Measurements from ENCODE around the gene CTSS.
"Not testable (repeated sequence)": the region's sequence is repeated elsewhere in the genome, so short reads cannot be mapped to it uniquely, and the experiment has no call there.

The CTSS gene

GRCh38 chr1:150765296-150765976 is at the start of gene CTSS:
CTSS (minus strand) TSS chr1:150765778; CDS start chr1:150764763, 1,015 bp downstream.
- DNase-seq = no peak

DNA sequence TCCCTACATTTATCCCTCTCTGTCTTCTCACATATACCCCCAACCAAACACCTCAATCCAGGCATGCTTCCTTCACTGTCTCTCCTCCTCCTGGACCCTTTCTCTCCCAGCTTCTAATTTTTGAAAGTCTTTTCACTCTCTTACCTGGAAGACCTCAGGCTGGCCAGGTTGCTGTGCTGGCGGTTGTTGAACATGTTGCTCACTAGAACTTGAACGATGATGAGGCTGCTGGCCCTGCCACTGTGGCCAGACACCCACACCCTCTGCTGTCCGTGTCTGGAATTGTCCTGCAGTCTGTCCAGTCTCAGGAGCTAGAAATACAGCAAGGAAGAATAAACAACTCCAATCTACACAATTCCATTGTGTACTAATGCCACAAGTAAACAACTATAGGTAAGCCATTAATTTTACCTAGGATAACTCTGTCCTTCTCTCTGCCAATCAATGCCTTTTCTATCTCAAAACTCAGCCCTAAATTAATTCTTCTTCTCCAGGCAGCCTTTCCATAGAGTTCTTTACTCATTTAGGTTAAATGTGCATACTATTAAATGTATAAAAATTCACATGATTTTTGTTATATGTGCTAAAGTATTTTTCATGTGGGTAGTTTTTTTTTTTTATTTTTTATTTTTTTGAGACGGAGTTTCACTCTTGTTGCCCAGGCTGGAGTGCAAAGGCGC is 47.6 kb upstream of the CTSS start:
- peak; percentile 72 for DNase-seq

- no peak for DNase-seq
Measured at GRCh38 chr1:150810958-150811659, 45.5 kb upstream of the CTSS start.

DNA sequence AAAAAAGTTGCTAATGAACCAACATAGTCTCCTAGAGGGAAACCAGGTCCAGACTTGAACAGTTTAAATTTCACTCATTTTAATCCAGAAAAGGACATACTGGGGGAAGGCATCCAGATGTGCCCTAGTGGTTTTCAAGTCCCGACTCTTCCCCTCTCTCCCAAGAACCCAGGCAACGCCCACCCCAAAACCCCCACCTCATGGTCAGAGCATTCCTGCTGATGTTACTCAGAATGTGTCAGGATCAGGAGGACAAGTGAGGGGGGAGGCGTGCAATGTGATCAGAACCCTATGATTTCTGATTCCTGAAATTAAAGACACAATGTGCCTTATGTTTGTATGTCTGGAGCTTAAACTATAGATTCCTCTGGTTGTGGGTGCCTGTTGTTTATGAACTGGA is 44.1 kb upstream of the CTSS start:
- DNase-seq = no peak

DNA sequence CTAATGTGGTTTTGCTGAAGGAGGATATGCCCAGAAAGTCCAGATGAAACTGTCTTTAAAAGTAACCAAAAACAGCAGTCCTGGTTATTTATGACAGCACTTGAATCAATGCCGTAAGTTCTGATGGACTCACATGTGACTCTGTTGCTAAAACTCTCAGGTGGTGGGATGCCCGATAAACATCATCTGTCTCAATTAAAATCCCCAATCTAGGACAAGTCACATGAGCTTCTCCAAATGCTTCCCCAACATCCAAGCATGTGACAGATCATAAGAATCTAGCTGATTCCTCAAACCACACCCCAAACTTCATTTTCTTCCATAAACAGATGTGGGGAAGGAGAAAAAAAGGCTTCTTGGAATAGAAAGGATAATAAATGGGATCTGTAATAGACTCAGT is 43.3 kb upstream of the CTSS start:
- DNase-seq = no peak

- DNase-seq = no peak
Measured at GRCh38 chr1:150808121-150808520, 42.5 kb upstream of the CTSS start, which contains the start of gene CTSK. CTSK (minus strand) TSS chr1:150808260; CDS start chr1:150806805, 1,455 bp downstream.

- DNase-seq = no peak
Measured at GRCh38 chr1:150807249-150808023, 41.9 kb upstream of the CTSS start.

DNA sequence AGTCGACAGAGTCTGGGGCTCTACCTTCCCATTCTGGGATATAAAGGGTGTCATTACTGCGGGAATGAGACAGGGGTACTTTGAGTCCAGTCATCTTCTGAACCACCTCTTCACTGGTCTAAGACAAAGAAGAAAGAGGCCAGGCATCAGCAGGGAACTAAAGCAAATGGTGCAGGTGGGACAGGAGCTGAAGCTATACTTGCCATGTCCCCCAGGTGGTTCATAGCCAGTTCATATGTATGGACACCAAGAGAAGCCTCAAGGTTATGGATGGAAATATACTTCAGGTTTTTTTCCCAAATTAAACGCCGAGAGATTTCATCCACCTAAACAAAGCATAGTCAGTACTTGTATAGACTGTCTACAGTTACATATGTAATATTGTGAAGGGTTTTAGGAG is 40.3 kb upstream of the CTSS start:
- no peak for DNase-seq

DNA sequence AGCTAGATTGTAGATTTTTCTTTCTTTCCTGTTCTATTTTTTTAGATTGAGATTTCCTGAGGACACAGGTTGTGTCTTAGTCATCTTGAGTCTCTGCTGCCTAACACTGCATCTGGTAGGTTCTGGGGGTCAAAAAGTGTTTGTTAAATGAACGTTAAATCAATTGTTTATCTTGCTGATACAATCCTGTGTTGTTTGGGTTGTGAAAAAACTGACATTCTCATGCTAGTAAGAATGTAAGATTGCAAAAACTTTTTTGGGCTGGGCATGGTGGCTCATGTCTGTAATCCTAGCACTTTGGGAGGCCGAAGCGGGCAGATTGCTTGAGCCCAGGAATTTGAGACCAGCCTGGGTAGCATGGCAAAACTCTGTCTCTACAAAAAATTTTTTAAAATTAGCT is 39.1 kb upstream of the CTSS start:
- no peak for DNase-seq

DNA sequence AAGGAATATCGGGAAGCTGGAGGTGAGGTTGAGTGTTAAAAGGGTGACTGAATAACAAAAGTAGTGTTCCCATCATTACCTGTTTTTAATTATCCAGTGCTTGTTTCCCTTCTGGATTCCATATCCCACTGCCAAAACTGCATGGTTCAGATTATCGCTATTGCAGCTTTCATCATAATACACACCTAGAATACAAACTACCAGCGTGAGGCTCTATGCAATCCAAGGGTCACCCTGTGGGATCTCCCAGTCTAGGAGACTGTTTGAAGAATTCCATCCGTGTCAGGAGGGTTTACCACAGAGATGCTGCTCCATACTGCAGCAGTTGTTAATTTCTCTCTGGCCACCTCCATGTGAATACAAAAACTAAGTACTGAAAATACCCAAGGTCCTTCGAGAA is 33.5 kb upstream of the CTSS start:
- no peak for DNase-seq

- DNase-seq = no peak
Measured at GRCh38 chr1:150798525-150798924, 32.9 kb upstream of the CTSS start.

DNA sequence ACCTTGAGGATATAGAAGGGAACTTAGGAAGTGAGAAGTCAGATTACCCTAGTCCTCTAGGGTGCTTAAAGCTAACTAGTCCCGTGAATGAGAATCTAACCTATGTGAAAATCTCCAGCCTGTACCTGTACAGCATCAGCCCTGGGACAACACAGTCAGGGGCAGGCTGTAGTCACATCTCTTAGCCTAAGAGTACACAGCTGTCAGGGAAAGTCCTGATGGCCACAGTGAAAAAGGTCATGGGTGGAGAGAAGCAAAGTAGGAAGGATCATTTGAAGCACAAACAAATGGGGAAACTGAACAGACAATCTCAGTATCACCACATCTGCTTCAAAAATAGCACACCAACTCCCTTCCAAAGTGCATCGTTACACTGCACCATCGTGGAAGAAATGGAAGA is 30.8 kb upstream of the CTSS start:
- DNase-seq = no peak

- DNase-seq = not testable (repeated sequence)
Measured at GRCh38 chr1:150793778-150794177, 28.2 kb upstream of the CTSS start.

- no peak for DNase-seq
Measured at GRCh38 chr1:150793221-150793620, 27.6 kb upstream of the CTSS start.

GRCh38 chr1:150791585-150791984 is 26.0 kb upstream of the CTSS start:
- DNase-seq = no peak

DNA sequence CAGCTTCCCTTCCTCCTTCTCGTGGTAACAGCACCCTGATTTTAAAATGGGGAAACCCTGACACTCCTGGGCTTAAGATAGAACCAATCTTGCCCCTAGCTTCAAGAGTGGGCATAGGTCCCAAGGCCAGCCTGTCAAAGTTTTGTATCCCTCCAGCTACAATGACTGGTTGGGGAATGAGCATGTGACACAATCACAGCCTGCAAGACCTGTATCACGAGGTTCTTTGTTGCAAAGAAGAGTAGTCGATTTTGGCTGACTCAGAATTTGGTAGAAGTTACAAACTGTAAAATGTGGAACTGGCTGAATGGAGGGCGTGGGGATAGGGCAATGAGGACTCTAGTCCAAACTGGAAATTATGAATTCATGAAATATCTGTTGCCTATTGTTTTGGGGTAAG is 23.8 kb upstream of the CTSS start:
- DNase-seq = no peak

DNA sequence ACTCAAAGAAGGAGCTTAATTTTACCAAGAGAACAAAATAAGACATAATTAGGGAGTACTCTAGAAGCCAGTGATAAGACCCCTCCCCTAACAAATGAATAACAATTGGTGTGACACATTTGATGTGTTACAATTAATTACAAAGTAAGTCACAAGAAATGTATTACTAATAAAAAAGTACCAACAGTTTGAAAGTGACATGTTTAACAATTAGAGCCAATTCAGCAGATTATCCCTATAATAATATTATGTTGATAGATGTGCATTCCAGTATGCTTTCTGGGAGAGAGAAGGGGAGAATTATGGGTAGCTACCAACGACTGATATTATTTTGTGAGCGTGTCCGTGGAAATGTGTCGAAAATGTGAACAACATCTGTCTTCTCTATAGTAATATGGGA is 23.4 kb upstream of the CTSS start:
- no peak for DNase-seq

DNA sequence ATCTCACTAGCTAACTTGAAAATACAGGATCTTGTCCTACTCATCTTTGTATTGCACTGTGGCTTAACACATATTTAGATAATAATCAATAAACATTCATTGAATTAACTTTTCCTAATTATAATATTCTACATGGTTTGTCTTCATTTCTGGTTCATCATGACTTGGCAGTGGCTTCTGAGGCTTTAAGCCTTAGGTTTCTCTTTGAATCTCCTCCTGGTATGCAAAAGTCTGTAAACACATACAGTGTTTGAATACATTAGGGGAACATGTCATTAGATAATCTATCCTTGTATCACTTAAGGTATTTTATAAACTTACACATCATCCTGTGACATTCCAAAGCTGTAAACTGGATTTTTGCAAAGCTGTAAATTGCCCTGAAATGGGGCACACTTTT is 21.9 kb upstream of the CTSS start:
- DNase-seq = no peak

DNA sequence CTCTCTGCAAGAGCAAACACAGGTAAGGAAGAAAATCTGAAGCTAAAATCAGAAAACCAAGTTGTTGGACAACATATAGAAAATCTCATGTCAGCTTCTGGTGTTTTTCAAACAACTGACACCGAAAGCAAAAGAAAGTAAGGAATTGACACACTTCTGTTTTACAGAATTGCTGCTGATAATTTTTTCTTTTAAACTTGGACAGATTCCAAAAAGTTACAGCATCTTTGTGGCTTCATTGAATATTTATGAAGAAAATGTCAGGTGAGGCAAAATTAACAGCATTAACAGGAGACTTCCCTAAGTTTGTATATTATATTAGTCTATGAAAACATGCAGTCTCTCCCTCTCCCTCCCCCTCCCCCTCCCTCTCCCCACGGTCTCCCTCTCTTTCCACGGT is 14.9 kb upstream of the CTSS start:
- DNase-seq = no peak

DNA sequence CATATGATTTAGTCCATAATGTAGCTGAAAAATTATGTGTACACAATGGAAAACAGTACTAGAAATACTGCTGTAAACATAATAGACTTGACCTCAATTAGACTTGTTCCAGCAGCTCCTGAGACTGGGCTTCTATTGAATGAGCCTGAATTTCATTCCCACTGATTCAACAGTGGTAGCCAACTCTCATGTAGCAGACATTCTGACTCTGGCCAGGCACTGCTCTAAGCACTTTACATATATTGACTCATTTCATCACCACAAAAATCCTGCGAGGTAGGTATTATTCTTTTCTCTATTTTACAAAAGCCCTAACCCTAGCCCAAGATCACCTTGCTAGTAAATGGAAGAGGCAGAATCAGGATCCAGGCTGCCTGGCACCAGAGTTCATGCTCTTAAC is 12.8 kb upstream of the CTSS start:
- no peak for DNase-seq

DNA sequence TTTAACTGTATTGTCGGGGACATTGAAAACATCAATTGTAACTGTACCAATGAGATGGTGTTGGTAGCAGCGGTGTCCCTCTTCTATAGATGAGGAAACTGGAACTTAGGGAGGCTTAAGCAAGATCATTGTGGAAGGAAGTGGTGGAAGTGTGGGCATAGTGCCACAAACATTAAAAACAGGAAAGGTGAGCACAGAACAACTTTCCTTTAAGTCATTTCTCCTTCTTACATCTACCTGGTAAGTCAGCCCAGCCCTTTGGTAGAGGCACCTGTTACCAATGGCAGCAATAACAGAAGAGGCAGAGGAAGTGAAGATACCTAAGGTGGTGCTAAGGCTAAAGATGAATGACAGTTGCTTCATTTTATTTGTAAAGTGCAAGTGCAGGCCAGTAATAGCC is 12.0 kb upstream of the CTSS start:
- DNase-seq = no peak

DNA sequence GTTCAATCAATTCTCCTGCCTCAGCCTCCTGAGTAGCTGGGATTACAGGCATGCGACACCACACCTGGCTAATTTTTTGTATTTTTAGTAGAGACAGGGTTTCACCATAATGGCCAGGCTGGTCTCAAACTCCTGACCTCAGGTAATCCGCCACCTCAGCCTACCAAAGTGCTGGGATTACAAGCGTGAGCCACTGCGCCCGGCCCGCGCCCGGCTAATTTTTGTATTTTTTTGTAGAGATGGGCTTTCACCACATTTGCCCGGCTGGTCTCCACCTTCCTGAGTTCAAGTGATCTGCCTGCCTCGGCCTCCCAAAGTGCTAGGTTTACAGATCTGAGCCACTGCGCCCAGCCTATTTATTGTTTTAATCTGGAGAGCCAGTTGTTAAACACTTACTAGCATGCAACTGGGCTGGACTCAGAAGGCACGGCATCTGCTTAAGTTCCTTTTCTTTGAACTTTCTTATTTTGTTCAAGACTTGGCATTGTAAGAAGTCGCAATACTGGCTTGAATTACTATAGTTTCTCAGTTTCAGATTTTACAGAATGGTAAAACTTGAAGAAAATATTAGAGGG is 10.4 kb upstream of the CTSS start:
- not testable (repeated sequence) for DNase-seq

DNA sequence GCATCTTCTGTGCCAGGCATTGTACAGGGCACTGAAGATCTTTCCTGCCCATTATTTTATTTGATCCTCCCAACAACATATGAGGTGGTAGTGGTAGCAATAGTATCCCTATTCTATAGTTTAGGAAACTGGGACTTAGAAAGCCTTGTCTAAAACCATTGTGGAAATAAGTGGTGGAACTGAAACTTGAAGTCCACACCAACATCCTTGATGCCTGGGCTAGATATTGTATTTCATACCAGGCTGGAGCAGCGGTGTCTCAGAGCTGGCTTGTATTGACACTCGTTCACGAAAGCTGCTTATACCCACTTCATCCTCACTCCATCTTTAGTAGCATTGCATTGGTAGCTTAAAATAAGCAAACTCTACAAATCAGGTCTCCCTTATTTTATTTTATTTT is 9.7 kb upstream of the CTSS start:
- no peak for DNase-seq

Data from kidney glomerular epithelial cell (primary cell).